Esophagus squamous epithelium (tissue), 4 donors: ENCODE measurements around the gene DCTN3.

Experiments used
- POLR2A ChIP-seq, 4 donors: fragments of 450-650 bp; IDR thresholded peaks; one replicate each; pipeline ENCODE4 v1.6.1; 2017; ENCODE audit warnings: antibody characterized with exemption in 4 of 4, mild to moderate bottlenecking in 4 of 4, moderate library complexity in 3 of 4
- TF ChIP-seq, protein P1 (sequence below), 6 experiments: fragments of 450-650 bp in 4 of 6; fragments of 200-600 bp in 2 of 6; sonication (generic) in 2 of 6; IDR thresholded peaks; one replicate each; pipeline ENCODE4 v1.5.1; 2016 to 2019; ENCODE audit warnings: antibody characterized with exemption in 6 of 6, mild to moderate bottlenecking in 4 of 6, moderate library complexity in 4 of 6

DNA sequence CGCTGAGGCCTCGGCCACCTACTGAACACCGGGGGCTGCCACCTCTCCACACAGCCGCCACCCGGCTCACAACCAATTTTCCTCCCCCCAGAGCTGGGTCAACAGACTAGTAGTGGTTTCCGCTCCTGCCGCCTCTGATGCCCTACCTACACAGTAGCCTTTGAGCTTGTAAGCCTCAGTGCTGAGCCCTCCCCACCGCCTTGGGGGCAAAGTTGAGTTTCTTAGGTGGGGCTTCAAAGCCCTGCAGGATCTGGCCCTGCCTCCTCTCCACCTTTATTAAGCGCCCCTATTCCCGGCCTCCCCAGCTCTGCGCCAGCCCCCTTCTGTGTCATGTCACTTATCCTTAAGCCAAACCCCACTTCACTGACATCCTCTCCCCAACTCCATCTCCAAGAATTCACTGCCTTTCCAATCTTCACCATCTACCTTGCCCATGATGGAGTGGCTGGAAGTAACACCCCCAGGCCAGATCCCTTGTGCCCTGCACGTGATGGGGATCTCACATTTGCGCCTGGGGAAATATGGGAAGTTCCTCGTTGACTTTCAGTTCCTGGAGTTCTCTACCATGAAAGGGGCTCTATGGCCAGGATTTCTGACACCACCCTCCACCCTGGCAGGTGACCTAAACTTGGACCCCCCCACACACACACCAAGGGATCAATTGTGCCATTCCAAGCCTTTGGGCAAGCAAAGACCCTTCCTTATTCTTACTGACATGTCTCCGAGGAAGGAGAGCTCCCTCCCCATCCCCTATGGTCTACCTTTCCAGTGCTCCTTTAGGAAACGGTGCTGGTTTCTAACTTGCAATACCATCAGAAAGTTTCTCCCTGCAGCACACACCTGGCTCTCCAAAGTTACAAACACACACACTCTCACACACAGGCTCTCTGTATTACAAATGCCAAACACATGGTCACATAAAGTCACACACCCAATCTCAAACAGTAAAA lies 28.1 kb downstream of the DCTN3 start:
- no peak for TF ChIP-seq POLR2A (IDR thresholded peaks at IDR 0.05)
- TF ChIP-seq, protein P1, sequence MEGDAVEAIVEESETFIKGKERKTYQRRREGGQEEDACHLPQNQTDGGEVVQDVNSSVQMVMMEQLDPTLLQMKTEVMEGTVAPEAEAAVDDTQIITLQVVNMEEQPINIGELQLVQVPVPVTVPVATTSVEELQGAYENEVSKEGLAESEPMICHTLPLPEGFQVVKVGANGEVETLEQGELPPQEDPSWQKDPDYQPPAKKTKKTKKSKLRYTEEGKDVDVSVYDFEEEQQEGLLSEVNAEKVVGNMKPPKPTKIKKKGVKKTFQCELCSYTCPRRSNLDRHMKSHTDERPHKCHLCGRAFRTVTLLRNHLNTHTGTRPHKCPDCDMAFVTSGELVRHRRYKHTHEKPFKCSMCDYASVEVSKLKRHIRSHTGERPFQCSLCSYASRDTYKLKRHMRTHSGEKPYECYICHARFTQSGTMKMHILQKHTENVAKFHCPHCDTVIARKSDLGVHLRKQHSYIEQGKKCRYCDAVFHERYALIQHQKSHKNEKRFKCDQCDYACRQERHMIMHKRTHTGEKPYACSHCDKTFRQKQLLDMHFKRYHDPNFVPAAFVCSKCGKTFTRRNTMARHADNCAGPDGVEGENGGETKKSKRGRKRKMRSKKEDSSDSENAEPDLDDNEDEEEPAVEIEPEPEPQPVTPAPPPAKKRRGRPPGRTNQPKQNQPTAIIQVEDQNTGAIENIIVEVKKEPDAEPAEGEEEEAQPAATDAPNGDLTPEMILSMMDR (IDR thresholded peaks at IDR 0.05): no peak
